Breast epithelium (tissue), 3 donors: ENCODE results near the gene TXLNG.

Experiments used
- CTCF ChIP-seq, 3 donors: fragments of 450-650 bp; IDR thresholded peaks; one replicate each; pipeline ENCODE4 v1.5.1; 2016 to 2017; ENCODE audit warnings: antibody characterized with exemption in 3 of 3, mild to moderate bottlenecking in 3 of 3, moderate library complexity in 3 of 3
- POLR2AphosphoS5 ChIP-seq, 3 donors: sonication (generic); formaldehyde crosslinking; IDR thresholded peaks; one replicate each; pipeline ENCODE4 v1.6.1; 2017; ENCODE audit warnings: antibody characterized with exemption in 3 of 3

- TF ChIP-seq POLR2AphosphoS5 (IDR thresholded peaks at IDR 0.05) (no peak), CTCF (IDR thresholded peaks at IDR 0.05) (no peak)
Measured at GRCh38 chrX:16843208-16843909, 57.1 kb downstream of the TXLNG start.
